Retinal pigment epithelial cell (primary cell): ENCODE data around the gene RAET1L.
"Not testable (repeated sequence)": the region's sequence is repeated elsewhere in the genome, so short reads cannot be mapped to it uniquely, and the experiment has no call there.

Experiments used
- DNase-seq: peaks from one replicate; pipeline ENCODE4 v3.0.0-alpha.2; 2010; ENCODE audit warnings: low read depth
- H3K4me3 ChIP-seq: 2 replicates; pipeline ENCODE4 v1.5.1; 2011; ENCODE audit warnings: mild to moderate bottlenecking, low read length, control low read depth, moderate library complexity
- TF ChIP-seq, protein P1 (sequence below): conservative IDR thresholded peaks from 2 replicates; pipeline ENCODE4 v1.5.1; 2011; ENCODE audit warnings: low read depth, low read length, control low read depth, inconsistent platforms

Gene RAET1L

DNA sequence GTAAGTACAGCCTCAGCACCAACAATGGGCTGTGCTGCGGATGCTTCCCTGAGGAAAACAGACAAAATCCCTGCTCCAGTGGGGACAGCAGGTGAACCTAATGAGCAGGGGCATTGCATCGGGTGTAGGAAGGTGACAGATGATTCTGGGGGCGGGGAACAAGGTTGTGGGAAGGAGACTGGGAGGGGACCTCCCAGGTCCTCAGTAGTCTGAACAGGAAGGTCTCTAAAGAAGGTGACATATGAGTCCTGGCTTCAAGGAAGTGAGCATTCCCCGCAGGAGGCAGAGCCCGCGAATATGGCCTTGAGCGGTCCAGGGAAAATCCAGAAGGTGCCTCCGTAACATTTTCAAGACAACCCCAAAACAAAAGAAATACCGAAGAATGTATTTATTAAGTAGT, 42.2 kb downstream of the RAET1L start:
- TF ChIP-seq, protein P1, sequence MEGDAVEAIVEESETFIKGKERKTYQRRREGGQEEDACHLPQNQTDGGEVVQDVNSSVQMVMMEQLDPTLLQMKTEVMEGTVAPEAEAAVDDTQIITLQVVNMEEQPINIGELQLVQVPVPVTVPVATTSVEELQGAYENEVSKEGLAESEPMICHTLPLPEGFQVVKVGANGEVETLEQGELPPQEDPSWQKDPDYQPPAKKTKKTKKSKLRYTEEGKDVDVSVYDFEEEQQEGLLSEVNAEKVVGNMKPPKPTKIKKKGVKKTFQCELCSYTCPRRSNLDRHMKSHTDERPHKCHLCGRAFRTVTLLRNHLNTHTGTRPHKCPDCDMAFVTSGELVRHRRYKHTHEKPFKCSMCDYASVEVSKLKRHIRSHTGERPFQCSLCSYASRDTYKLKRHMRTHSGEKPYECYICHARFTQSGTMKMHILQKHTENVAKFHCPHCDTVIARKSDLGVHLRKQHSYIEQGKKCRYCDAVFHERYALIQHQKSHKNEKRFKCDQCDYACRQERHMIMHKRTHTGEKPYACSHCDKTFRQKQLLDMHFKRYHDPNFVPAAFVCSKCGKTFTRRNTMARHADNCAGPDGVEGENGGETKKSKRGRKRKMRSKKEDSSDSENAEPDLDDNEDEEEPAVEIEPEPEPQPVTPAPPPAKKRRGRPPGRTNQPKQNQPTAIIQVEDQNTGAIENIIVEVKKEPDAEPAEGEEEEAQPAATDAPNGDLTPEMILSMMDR, result no peak
- DNase-seq, result no peak
- no peak overlapping the region for H3K4me3 ChIP-seq

DNA sequence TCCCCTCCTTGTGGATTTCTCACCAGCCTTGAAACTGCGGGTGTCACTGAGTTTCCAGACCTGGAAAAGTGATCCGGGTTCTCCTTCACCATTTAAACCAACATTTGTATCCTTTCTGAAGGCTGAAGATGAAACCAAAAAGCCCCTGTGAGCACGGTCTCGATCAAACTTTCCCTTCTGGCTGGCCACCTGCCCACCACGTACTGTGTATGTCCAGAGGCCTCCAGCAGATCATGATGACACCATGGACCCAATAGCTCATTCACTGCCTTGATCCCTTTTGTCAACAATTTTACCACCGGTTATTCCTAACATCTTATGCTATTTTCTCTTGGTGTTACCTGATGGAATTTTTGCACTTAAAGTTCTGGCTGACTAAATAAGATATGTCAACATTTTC, 46.0 kb downstream of the RAET1L start:
- H3K4me3 ChIP-seq, result no peak overlapping the region
- TF ChIP-seq, protein P1, result no peak

DNA sequence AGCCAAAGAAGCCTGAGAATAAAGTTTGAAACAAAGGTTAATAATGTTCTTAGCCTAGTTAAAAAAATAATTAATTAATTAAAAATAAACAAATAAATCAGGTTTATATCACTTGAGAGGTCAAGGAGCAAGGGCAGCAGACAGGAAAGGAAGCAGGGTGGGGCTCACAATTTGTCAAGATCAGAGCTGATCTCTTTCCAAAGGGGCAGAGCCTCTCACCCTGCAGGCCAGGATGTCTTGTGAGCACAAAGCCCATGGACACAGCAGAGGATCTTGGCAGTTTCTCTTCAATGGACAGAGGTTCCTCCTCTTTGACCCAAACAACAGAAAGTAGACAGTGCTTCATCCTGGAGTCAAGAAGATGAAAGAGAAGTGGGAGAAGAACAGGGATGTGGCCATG, 46.7 kb downstream of the RAET1L start:
- DNase-seq, result no peak
- TF ChIP-seq, protein P1, result no peak
- H3K4me3 ChIP-seq, result no peak overlapping the region

More for the DNA sequence above, 46.0 kb downstream of the RAET1L start:
- no peak for DNase-seq

DNA sequence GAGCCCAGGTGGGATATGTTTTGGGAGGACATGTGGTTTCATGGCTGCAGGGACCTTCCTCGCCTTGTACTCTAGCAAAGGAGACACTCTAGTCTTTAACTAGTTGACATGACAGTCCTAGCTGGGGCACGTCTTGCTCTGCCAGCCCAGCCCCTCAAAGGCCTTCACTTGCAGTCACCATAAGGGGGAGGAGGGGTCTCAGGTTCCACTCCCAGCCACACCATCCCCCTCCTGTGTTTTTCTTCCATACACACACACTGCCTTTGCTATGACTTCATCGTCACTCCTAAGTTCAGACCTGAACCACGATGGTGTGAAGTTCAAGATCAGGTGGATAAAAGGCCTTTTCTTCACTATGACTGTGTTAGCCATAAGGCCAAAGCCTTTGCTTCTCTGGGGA, 48.1 kb downstream of the RAET1L start:
- no peak overlapping the region for H3K4me3 ChIP-seq
- TF ChIP-seq, protein P1, result no peak
- DNase-seq, result no peak

DNA sequence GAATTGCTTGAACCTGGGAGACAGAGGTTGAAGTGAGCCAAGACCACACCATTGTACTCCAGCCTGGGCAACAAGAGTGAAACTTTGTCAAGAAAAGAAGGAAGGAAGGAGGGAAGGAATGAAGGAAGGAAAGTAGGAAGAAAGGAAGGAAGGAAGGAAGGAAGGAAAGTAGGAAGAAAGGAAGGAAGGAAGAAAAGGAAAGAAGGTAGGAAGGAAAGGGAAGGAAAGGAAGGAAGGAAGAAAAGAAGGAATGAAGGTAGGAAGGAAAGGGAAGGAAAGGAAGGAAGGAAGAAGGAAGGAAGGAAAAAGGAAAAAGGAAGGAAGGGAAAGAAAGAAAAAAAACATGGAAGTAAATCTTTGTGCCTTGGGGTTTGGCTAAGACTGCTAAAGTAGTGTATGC, 49.9 kb downstream of the RAET1L start:
- no peak overlapping the region for H3K4me3 ChIP-seq
- TF ChIP-seq, protein P1, result no peak
- no peak for DNase-seq

DNA sequence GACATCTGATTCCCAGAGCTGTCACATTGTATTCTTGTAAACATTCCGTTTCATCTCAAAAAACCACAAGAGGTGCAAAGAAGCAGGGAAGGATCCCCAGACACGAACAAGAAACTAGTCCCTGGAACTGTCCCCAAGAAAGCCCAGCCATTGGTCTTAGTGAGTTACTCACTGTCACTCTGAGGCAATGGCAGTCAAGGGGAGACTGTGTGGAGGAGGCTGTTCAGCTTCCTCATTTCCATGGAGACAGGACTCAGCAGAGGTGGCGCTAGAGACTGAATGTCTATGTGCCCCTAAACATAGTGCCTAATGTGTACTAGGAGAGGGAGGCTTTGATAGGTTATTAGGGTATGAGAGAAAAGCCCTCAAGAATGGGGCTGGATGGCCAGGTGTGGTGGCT, 50.5 kb downstream of the RAET1L start:
- no peak overlapping the region for H3K4me3 ChIP-seq
- no peak for DNase-seq
- TF ChIP-seq, protein P1, result no peak

DNA sequence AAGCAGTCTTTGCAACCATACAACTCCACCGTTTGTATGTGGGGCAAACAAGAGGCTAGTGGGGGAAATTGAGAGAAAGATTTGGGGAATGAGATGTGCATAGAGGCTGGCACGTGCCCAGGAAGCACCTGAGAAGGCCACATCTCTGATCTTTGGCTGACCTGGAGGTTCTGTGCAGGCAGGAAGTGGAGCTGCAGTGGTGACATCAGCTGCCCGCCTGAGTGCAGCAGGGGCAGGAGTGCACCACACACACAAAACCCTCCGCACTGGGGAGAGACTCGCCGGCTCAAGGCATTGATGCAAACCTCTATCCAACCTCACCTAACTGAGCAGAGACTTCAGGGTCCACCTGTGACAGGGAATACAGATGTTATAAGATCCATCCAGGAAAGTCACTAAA, 50.9 kb downstream of the RAET1L start:
- not testable (repeated sequence) for DNase-seq, H3K4me3 ChIP-seq

DNA sequence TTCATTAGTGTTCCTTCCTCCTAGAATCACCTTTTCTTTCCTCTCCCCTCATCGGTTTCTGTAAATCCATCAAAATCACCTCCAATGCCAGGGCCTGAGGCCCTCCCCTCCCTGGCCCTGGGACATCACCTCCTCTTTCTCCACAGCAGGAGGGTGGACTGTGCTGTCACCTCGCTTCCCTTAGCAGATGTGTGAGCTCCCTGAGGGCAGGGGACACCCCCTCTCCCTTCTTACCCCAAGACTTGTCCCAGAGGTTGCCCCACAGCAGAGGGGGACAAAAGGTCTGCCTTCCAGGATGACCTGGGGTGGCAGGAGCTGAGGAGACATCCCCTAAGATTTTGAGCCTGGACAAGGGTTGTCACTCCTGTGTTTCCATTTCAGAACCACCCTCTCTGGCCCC, 55.7 kb downstream of the RAET1L start:
- H3K4me3 ChIP-seq, result no peak overlapping the region
- TF ChIP-seq, protein P1, result no peak
- no peak for DNase-seq

DNA sequence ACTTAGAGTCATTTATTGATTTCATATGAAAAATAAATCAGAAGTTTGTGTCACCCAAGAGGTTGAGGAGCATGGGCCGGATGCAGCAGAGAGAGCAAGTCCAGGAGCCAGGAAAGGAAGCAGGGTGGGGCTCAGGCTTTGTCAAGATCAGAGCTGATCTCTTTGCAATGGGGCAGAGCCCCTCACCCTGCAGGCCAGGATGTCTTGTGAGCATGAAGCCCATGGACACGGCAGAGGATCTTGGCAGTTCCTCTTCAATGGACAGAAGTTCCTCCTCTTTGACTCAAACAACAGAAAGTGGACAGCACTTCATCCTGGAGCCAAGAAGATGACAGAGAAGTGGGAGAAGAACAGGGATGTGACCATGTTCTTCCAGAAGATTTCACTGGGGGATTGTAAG, 56.4 kb downstream of the RAET1L start:
- not testable (repeated sequence) for DNase-seq, H3K4me3 ChIP-seq
